Neuronal stem cell (in vitro differentiated cells): ENCODE results near the gene DOCK4.

Source experiments
- DNase-seq: peaks from one replicate; pipeline ENCODE4 v3.0.0-alpha.2; 2013; ENCODE audit warnings: low spot score
- H2AFZ ChIP-seq: one replicate; pipeline ENCODE4 v1.6.1; 2013; ENCODE audit warnings: mild to moderate bottlenecking, low read length, inconsistent platforms
- H2AK5ac ChIP-seq: 2 replicates; pipeline ENCODE4 v1.6.1; 2013; ENCODE audit warnings: low read depth, mild to moderate bottlenecking, inconsistent platforms, low read length, moderate library complexity, mixed read lengths
- H2BK120ac ChIP-seq: 2 replicates; pipeline ENCODE4 v1.6.1; 2013; ENCODE audit warnings: low read depth, mild to moderate bottlenecking, inconsistent platforms, low read length, moderate library complexity, mixed read lengths
- H2BK12ac ChIP-seq: one replicate; pipeline ENCODE4 v1.6.1; 2013; ENCODE audit warnings: low read length, inconsistent platforms
- H2BK15ac ChIP-seq: 2 replicates; pipeline ENCODE4 v1.6.1; 2013; ENCODE audit warnings: mild to moderate bottlenecking, low read length, inconsistent platforms, mixed read lengths
- H2BK5ac ChIP-seq: one replicate; pipeline ENCODE4 v1.6.1; 2013; ENCODE audit warnings: inconsistent platforms, mild to moderate bottlenecking, low read length, moderate library complexity
- H3K14ac ChIP-seq: one replicate; pipeline ENCODE4 v1.6.1; 2013; ENCODE audit warnings: low read length, inconsistent platforms
- H3K18ac ChIP-seq: 2 replicates; pipeline ENCODE4 v1.6.1; 2013; ENCODE audit warnings: low read length, inconsistent platforms
- H3K23ac ChIP-seq: 2 replicates; pipeline ENCODE4 v1.6.1; 2013; ENCODE audit warnings: low read depth, mild to moderate bottlenecking, mixed read lengths, low read length, inconsistent platforms; ENCODE audit not compliant: poor library complexity
- H3K27ac ChIP-seq: replicated peaks from 3 replicates; pipeline ENCODE4 v1.5.1; 2013; ENCODE audit warnings: low read length, inconsistent platforms
- H3K27me3 ChIP-seq, 3 experiments: 2 replicates each; pipeline ENCODE4 v1.6.1; 2013; ENCODE audit warnings: low read length in 3 of 3, mild to moderate bottlenecking in 2 of 3, inconsistent platforms in 1 of 3, low read depth in 1 of 3, mixed read lengths in 1 of 3, moderate library complexity in 1 of 3; ENCODE audit not compliant: control insufficient read depth in 3 of 3, insufficient read depth in 3 of 3
- H3K36me3 ChIP-seq, 2 donors: replicated peaks in 1 of 2; 2 replicates each; pipeline ENCODE4 v1.6.1; 2013; ENCODE audit warnings: low read length in 2 of 2; ENCODE audit not compliant: control insufficient read depth in 2 of 2, insufficient read depth in 2 of 2
- H3K4ac ChIP-seq: 2 replicates; pipeline ENCODE4 v1.6.1; 2013; ENCODE audit warnings: inconsistent platforms, mild to moderate bottlenecking, low read length, moderate library complexity
- H3K4me1 ChIP-seq, 2 donors: 1 replicate in 1 of 2; 2 replicates in 1 of 2; pipeline ENCODE4 v1.6.1; 2013; ENCODE audit warnings: low read length in 2 of 2, low read depth in 1 of 2; ENCODE audit not compliant: control insufficient read depth in 2 of 2, insufficient read depth in 1 of 2
- H3K4me2 ChIP-seq: one replicate; pipeline ENCODE4 v1.6.1; 2013; ENCODE audit warnings: mild to moderate bottlenecking, low read length, inconsistent platforms; ENCODE audit not compliant: insufficient read depth, poor library complexity, severe bottlenecking
- H3K4me3 ChIP-seq, 2 donors: 2 replicates each; pipeline ENCODE4 v1.5.1; 2013; ENCODE audit warnings: low read length in 2 of 2, mild to moderate bottlenecking in 2 of 2, inconsistent platforms in 1 of 2, moderate library complexity in 1 of 2
- H3K79me1 ChIP-seq: one replicate; pipeline ENCODE4 v1.6.1; 2013; ENCODE audit warnings: low read depth, mild to moderate bottlenecking, inconsistent platforms, low read length, moderate library complexity
- H3K9ac ChIP-seq: one replicate; pipeline ENCODE4 v1.6.1; 2013; ENCODE audit warnings: mild to moderate bottlenecking, low read depth, low read length, inconsistent platforms; ENCODE audit not compliant: poor library complexity
- H3K9me3 ChIP-seq, 2 donors: replicated peaks in 1 of 2; 2 replicates each; pipeline versions ENCODE3 to v1.6.1; 2013; ENCODE audit warnings: low read length in 2 of 2, mild to moderate bottlenecking in 2 of 2, inconsistent platforms in 1 of 2, low read depth in 1 of 2, mixed read lengths in 1 of 2, moderate library complexity in 1 of 2; ENCODE audit not compliant: control insufficient read depth in 2 of 2, insufficient read depth in 1 of 2
- H4K8ac ChIP-seq: one replicate; pipeline ENCODE4 v1.6.1; 2013; ENCODE audit warnings: low read depth, mild to moderate bottlenecking, inconsistent platforms, low read length, moderate library complexity
- H4K91ac ChIP-seq: one replicate; pipeline ENCODE4 v1.6.1; 2013; ENCODE audit warnings: low read length, low read depth, mild to moderate bottlenecking, inconsistent platforms; ENCODE audit not compliant: poor library complexity
- WGBS, 2 donors: extraction: QIAGEN DNeasy Blood & Tissue Kit; methylation state at CpG; one replicate each; pipeline ENCODE4 v1.1.7; 2013; ENCODE audit warnings: missing lambda C conversion rate in 2 of 2, mixed read lengths in 1 of 2; ENCODE audit not compliant: insufficient read length in 2 of 2, insufficient replicate concordance in 1 of 2; ENCODE audit errors: extremely low coverage in 2 of 2; 5-methylcytosine and 5-hydroxymethylcytosine counted together

Gene DOCK4

DNA sequence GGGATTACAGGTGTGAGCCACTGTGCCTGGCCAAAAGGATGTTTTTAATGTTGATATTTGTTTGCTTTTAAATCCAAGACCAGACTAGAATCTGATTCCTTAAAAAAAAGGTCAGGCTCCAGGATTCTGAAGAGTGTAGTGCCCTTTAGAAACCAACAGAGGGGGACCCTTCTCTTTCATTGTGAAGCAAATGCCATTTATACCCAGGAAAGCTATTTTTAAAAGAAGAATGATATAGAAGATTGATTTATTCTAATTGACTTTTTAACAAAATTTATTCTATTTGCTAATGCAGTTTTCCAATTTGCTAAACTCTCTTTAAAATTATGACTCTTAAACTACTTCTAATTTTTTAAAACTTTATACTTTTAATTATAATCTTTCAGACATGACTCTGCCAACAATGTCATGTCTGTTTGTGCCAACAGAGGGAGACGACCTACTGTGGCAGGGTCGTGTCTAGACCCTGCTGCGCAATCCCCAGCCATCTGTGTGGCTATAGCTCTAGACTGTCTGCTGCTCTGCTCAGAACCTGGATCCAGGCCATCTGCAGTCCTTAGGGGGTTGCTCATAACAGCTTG, 442.9 kb downstream of the DOCK4 start:
- Histone ChIP-seq H2BK120ac (no peak overlapping the region), H2AFZ (no peak overlapping the region), H3K79me1 (no peaks in the 10 kb centered on the region), H3K23ac (no peak overlapping the region), H3K9ac (no peak overlapping the region), H2BK15ac (no peak overlapping the region), H3K27me3 (no peaks in the 10 kb centered on the region), H3K4ac (no peak overlapping the region), H3K4me1 (peaks cover 0 to 5% of the 10 kb centered on the region in 2 donors), H4K91ac (no peak overlapping the region), H3K36me3 (peaks cover 0 to 32% of the 10 kb centered on the region in 2 donors), H3K4me3 (no peak overlapping the region), H3K18ac (no peak overlapping the region), H3K27ac (no peak overlapping the region), H4K8ac (no peak overlapping the region), H2AK5ac (no peak overlapping the region), H3K14ac (no peak overlapping the region), H3K9me3 (no peaks in the 10 kb centered on the region), H2BK5ac (no peak overlapping the region), H3K4me2 (no peak overlapping the region), H2BK12ac (no peak overlapping the region)
- peak; percentile 38 for DNase-seq
- no CpG with 5 or more reads among the region's 3 CpGs for WGBS, 2 donors

GRCh38 chr7:111762799-111763198, 443.4 kb downstream of the DOCK4 start:
- no peak overlapping the region for H3K4ac ChIP-seq
- no peak overlapping the region for H3K4me3 ChIP-seq
- H3K79me1 ChIP-seq = no peaks in the 10 kb centered on the region
- DNase-seq = no peak
- H3K9me3 ChIP-seq = no peaks in the 10 kb centered on the region
- no peak overlapping the region for H3K4me2 ChIP-seq
- no peak overlapping the region for H3K23ac ChIP-seq
- no peak overlapping the region for H3K27ac ChIP-seq
- H2BK12ac ChIP-seq = no peak overlapping the region
- H4K8ac ChIP-seq = no peak overlapping the region
- H3K14ac ChIP-seq = no peak overlapping the region
- H2AK5ac ChIP-seq = no peak overlapping the region
- no CpG with 5 or more reads among the region's 5 CpGs for WGBS, 2 donors
- no peak overlapping the region for H4K91ac ChIP-seq
- peaks cover 0 to 37% of the 10 kb centered on the region in 2 donors for H3K36me3 ChIP-seq
- no peaks in the 10 kb centered on the region for H3K27me3 ChIP-seq
- no peak overlapping the region for H2BK5ac ChIP-seq
- no peak overlapping the region for H2BK15ac ChIP-seq
- H3K4me1 ChIP-seq = peaks cover under 1 to 6% of the 10 kb centered on the region in 2 donors
- no peak overlapping the region for H2BK120ac ChIP-seq
- no peak overlapping the region for H3K18ac ChIP-seq
- H2AFZ ChIP-seq = no peak overlapping the region
- no peak overlapping the region for H3K9ac ChIP-seq

- H4K91ac ChIP-seq = no peak overlapping the region
- no peak overlapping the region for H3K14ac ChIP-seq
- no peak overlapping the region for H2AK5ac ChIP-seq
- DNase-seq = no peak
- no peaks in the 10 kb centered on the region for H3K9me3 ChIP-seq
- no peak overlapping the region for H3K18ac ChIP-seq
- H2BK15ac ChIP-seq = no peak overlapping the region
- H3K36me3 ChIP-seq = peaks cover 0 to 38% of the 10 kb centered on the region in 2 donors
- no peak overlapping the region for H3K4ac ChIP-seq
- H3K27ac ChIP-seq = no peak overlapping the region
- H2BK120ac ChIP-seq = no peak overlapping the region
- no peak overlapping the region for H3K9ac ChIP-seq
- no peak overlapping the region for H2BK5ac ChIP-seq
- H3K4me1 ChIP-seq = peaks cover 6% of the 10 kb centered on the region in 2 donors
- no peak overlapping the region for H4K8ac ChIP-seq
- H3K27me3 ChIP-seq = no peaks in the 10 kb centered on the region
- no peak overlapping the region for H3K23ac ChIP-seq
- no peak overlapping the region for H2AFZ ChIP-seq
- H3K4me3 ChIP-seq = no peak overlapping the region
- H2BK12ac ChIP-seq = no peak overlapping the region
- no peaks in the 10 kb centered on the region for H3K79me1 ChIP-seq
- no peak overlapping the region for H3K4me2 ChIP-seq
Measured at GRCh38 chr7:111762211-111762610, 444.0 kb downstream of the DOCK4 start.

DNA sequence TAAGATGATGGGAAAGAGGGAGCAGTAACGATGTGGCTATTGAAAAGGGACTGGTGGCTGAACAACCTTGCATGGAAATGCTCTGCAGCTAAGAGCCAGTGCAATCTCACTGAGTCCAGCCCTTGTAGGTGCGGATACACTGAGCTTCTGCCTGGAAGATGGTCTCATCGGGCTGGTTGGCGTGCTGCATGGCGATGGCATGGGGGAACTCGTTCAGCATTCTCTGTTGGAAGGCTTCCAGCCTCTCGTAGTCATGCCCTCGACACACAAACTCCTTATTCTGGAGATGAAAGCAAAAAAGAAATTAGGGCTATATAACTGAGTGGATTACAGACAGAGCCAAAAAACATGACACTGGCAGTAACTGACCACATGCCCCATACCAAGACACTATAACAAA, 446.2 kb downstream of the DOCK4 start:
- no peak overlapping the region for H3K4ac ChIP-seq
- peaks cover 0 to 30% of the 10 kb centered on the region in 2 donors for H3K36me3 ChIP-seq
- H4K91ac ChIP-seq = no peak overlapping the region
- no peak overlapping the region for H2AK5ac ChIP-seq
- no peak overlapping the region for H3K4me2 ChIP-seq
- H3K9ac ChIP-seq = no peak overlapping the region
- H3K4me1 ChIP-seq = peaks cover 8 to 14% of the 10 kb centered on the region in 2 donors
- H2BK15ac ChIP-seq = no peak overlapping the region
- no peak overlapping the region for H2BK5ac ChIP-seq
- no peaks in the 10 kb centered on the region for H3K27me3 ChIP-seq
- no peak overlapping the region for H2AFZ ChIP-seq
- no peak overlapping the region for H3K14ac ChIP-seq
- peak overlapping the region in 1 of 2 donors; percentile 27 for H3K4me3 ChIP-seq
- no CpG with 5 or more reads among the region's 8 CpGs for WGBS, 2 donors
- H2BK120ac ChIP-seq = no peak overlapping the region
- no peak for DNase-seq
- H3K18ac ChIP-seq = no peak overlapping the region
- H4K8ac ChIP-seq = no peak overlapping the region
- no peaks in the 10 kb centered on the region for H3K79me1 ChIP-seq
- H2BK12ac ChIP-seq = no peak overlapping the region
- no peak overlapping the region for H3K27ac ChIP-seq
- H3K23ac ChIP-seq = no peak overlapping the region
- H3K9me3 ChIP-seq = no peaks in the 10 kb centered on the region
